Measurements from ENCODE around the gene NCR1.
"Not testable (repeated sequence)": the region's sequence is repeated elsewhere in the genome, so short reads cannot be mapped to it uniquely, and the experiment has no call there.

DNA sequence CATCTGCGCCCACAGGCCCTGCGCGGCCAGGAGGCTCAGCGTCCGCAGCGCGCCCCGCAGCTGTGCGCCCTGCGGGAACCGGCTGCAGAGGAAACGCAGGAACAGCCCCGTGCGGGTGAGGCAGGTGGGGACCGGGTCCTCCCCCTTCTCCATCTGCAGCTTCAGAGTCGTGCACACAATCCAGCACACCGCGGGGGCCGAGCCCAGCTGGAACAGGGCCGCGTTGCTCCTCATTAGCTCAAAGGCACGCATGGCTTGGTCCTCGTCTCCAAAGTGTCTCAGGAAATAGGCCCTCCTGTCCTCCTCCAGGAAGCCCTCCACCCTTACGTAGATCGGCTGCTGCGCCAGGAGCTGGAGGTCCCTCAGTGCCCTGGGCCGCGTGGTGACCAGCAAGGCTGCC lies 33.6 kb downstream of the NCR1 start:
- TF ChIP-seq ARNTL (CRISPR knock-in tag; IDR thresholded peaks at IDR 0.05; ENCODE audit: borderline replicate concordance, low read depth); ESRRG (CRISPR knock-in tag; IDR thresholded peaks at IDR 0.05); ZNF565 (CRISPR knock-in tag; conservative IDR thresholded peaks at IDR 0.05; ENCODE audit: low read depth); GLIS3 (CRISPR knock-in tag; IDR thresholded peaks at IDR 0.05); OSR1 (CRISPR knock-in tag; IDR thresholded peaks at IDR 0.05): not testable (repeated sequence)

All from SK-N-SH treated with all-trans-retinoic acid at 6 μM for 48 hours (cell line).